Lower leg skin (tissue), 3 donors: Measurements from ENCODE around the gene NR2F1.

Experiments used
- POLR2A ChIP-seq, 2 donors: fragments of 450-650 bp; IDR thresholded peaks; one replicate each; pipeline ENCODE4 v1.6.1; 2016 to 2017; ENCODE audit warnings: antibody characterized with exemption in 2 of 2, mild to moderate bottlenecking in 1 of 2, moderate library complexity in 1 of 2
- TF ChIP-seq, protein P1 (sequence below), 3 donors: fragments of 450-650 bp; IDR thresholded peaks; one replicate each; pipeline ENCODE4 v1.5.1; 2016; ENCODE audit warnings: antibody characterized with exemption in 3 of 3, mild to moderate bottlenecking in 3 of 3, moderate library complexity in 2 of 3

DNA sequence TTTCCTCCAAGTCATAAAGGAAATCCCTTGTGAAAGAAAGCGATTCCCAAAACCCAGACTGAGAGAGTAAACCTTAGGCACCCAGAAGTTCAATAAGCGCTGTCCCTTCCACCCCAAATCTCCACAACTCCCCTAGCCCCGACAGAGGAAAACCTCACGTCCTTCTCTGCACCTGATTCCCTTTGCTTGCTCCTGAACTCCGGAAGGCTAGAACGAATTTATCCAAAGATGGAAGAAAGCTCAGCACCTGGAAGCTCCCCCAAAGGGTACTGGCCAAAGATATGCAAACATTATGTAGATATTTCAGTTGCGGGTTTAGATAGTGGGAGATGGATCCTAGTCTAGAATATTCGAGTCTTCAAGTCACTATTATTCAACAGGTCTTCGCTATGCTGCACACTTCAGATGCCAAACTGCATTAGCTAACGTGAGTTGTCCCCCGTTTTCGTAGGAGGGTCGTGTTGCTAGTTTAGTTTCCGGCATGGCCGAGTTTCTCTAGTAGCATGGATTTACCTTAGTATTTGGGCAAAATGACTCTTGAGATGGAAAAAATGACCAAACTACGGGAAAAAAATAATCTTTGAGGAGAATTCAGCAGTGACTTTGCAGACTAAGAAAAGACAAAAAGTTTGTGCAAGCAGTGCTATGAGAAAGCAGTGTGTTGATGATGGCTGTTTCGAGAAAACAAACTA lies 27.7 kb downstream of the NR2F1 start:
- TF ChIP-seq, protein P1, sequence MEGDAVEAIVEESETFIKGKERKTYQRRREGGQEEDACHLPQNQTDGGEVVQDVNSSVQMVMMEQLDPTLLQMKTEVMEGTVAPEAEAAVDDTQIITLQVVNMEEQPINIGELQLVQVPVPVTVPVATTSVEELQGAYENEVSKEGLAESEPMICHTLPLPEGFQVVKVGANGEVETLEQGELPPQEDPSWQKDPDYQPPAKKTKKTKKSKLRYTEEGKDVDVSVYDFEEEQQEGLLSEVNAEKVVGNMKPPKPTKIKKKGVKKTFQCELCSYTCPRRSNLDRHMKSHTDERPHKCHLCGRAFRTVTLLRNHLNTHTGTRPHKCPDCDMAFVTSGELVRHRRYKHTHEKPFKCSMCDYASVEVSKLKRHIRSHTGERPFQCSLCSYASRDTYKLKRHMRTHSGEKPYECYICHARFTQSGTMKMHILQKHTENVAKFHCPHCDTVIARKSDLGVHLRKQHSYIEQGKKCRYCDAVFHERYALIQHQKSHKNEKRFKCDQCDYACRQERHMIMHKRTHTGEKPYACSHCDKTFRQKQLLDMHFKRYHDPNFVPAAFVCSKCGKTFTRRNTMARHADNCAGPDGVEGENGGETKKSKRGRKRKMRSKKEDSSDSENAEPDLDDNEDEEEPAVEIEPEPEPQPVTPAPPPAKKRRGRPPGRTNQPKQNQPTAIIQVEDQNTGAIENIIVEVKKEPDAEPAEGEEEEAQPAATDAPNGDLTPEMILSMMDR (IDR thresholded peaks at IDR 0.05): no peak
- TF ChIP-seq POLR2A (IDR thresholded peaks at IDR 0.05): no peak
